Lung (tissue), 12 donors: Measurements from ENCODE around the gene C19orf47. TPM values are rescaled to one million over a fixed set of nuclear protein-coding genes. Genes with fewer than 3 reads are reported as not detected.

ENCODE experiments used
- ATAC-seq: fragments of 200-7000 bp; cut with Tn5 transposase; one replicate; pipeline ENCODE4 v1.9.1; 2020; ENCODE audit warnings: moderate number of reproducible peaks; ENCODE audit not compliant: insufficient read depth, low FRiP score
- DNase-seq, 3 donors: peaks; one replicate each; pipeline ENCODE4 v3.0.0-alpha.2; 2013 to 2017
- H3K27ac ChIP-seq, 2 donors: one replicate each; pipeline ENCODE4 v1.5.1; 2013; ENCODE audit warnings: mild to moderate bottlenecking in 2 of 2, moderate library complexity in 2 of 2, control low read depth in 1 of 2, inconsistent platforms in 1 of 2, low read depth in 1 of 2, low read length in 1 of 2
- H3K27me3 ChIP-seq, 3 donors: one replicate each; pipeline ENCODE4 v1.5.1; 2013; ENCODE audit warnings: low read length in 2 of 3; ENCODE audit not compliant: control insufficient read depth in 3 of 3, insufficient read depth in 3 of 3
- H3K36me3 ChIP-seq, 4 donors: one replicate each; pipeline ENCODE4 v1.5.1; 2013; ENCODE audit warnings: low read length in 4 of 4, mild to moderate bottlenecking in 1 of 4, moderate library complexity in 1 of 4; ENCODE audit not compliant: control insufficient read depth in 4 of 4, insufficient read depth in 4 of 4
- H3K4me1 ChIP-seq, 5 donors: one replicate each; pipeline ENCODE4 v1.5.1; 2013; ENCODE audit warnings: low read length in 5 of 5, mild to moderate bottlenecking in 2 of 5, moderate library complexity in 1 of 5; ENCODE audit not compliant: control insufficient read depth in 5 of 5, insufficient read depth in 5 of 5
- H3K4me3 ChIP-seq: one replicate; pipeline ENCODE4 v1.5.1; 2013; ENCODE audit warnings: mild to moderate bottlenecking, control low read depth, moderate library complexity
- H3K9ac ChIP-seq, 2 donors: one replicate each; pipeline ENCODE4 v1.5.1; 2013; ENCODE audit warnings: low read length in 2 of 2, control low read depth in 1 of 2; ENCODE audit not compliant: insufficient read depth in 1 of 2
- H3K9me3 ChIP-seq, 4 donors: one replicate each; pipeline ENCODE4 v1.5.1; 2013; ENCODE audit warnings: low read length in 3 of 4, mild to moderate bottlenecking in 1 of 4, moderate library complexity in 1 of 4; ENCODE audit not compliant: control insufficient read depth in 4 of 4, insufficient read depth in 3 of 4
- WGBS, 2 donors: extraction: QIAGEN DNeasy Blood & Tissue Kit; methylation state at CpG; one replicate each; pipeline ENCODE4 v1.1.7; 2013; 5-methylcytosine and 5-hydroxymethylcytosine counted together
- polyA plus RNA-seq, 2 donors: library from polyadenylated mRNA; stranded (reverse); fragments of 200-250 nt; gene quantifications; one replicate each; pipeline ENCODE4 v1.2.1, GENCODE V29; 2013
- total RNA-seq, 2 donors: library from RNA; depleted of rRNA in 1 of 2; stranded (reverse); fragments of >200 nt in 1 of 2; gene quantifications; one replicate each; pipeline ENCODE4 v1.2.1, GENCODE V29; 2014 to 2021
- TF ChIP-seq, protein P1 (sequence below): IDR thresholded peaks from 2 replicates; pipeline ENCODE4 v1.5.1; 2012; ENCODE audit warnings: mild to moderate bottlenecking; ENCODE audit errors: control extremely low read depth, extremely low read depth
- donor health status: control.
- donor health status: control.
- donor health status: Bipolar disorder and iron deficiency.
- donor health status: healthy.
- donor health status: DM: yes; HTN: yes; CAD: no.

C19orf47 gene
- total and polyA plus RNA-seq, 4 donors: 9.8 to 26.3 (median 14.9) TPM

DNA sequence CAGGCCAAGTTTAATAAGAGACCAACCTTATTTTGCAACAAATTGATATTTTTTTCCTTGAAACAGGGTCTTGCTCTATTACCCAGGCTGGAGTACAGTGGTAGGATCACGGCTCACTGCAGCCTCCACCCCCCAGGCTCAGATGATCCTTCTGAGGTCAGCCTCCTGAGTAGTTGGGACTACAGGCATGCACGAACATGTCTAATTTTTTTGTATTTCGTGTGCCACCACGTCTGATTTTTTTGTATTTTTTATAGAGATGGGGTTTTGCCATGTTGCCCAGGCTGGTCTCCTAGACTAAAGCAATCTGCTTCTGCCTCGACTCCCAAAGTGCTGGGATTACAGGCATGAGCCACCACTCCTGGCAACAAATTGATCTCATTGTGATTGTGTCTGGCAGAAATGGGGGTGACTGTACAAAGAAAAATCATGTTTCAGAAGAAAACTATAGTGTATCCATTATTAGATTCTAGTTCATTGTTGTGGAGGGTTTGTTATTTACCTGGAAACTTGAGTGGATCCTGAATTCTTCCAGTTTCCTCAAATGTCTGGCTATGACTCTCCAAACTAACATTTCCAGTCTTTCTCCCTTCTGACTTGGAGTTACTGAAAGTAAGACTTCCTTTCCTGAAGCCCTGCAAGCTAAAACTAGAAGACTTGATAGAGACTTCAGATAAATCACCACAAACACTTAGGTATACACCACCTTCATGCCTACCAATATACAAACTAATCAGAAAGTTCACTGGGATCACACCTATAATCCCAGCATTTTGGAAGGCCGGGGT lies 45.8 kb downstream of the C19orf47 start:
- H3K27me3 ChIP-seq: no peaks in the 10 kb centered on the region
- no peaks in the 10 kb centered on the region for H3K36me3 ChIP-seq
- no peak overlapping the region for H3K27ac ChIP-seq
- TF ChIP-seq, protein P1, sequence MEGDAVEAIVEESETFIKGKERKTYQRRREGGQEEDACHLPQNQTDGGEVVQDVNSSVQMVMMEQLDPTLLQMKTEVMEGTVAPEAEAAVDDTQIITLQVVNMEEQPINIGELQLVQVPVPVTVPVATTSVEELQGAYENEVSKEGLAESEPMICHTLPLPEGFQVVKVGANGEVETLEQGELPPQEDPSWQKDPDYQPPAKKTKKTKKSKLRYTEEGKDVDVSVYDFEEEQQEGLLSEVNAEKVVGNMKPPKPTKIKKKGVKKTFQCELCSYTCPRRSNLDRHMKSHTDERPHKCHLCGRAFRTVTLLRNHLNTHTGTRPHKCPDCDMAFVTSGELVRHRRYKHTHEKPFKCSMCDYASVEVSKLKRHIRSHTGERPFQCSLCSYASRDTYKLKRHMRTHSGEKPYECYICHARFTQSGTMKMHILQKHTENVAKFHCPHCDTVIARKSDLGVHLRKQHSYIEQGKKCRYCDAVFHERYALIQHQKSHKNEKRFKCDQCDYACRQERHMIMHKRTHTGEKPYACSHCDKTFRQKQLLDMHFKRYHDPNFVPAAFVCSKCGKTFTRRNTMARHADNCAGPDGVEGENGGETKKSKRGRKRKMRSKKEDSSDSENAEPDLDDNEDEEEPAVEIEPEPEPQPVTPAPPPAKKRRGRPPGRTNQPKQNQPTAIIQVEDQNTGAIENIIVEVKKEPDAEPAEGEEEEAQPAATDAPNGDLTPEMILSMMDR: no peak
- peaks cover 0 to 3% (median 0%) of the 10 kb centered on the region in 5 donors for H3K4me1 ChIP-seq
- WGBS, 2 donors: 86 to 88% methylated on average over 6 of the region's 6 CpGs
- no peaks in the 10 kb centered on the region for H3K9me3 ChIP-seq
- no peak overlapping the region for H3K9ac ChIP-seq
- ATAC-seq: no peak
- DNase-seq: peak in 1 of 3 donors; percentile 25
- no peak overlapping the region for H3K4me3 ChIP-seq

DNA sequence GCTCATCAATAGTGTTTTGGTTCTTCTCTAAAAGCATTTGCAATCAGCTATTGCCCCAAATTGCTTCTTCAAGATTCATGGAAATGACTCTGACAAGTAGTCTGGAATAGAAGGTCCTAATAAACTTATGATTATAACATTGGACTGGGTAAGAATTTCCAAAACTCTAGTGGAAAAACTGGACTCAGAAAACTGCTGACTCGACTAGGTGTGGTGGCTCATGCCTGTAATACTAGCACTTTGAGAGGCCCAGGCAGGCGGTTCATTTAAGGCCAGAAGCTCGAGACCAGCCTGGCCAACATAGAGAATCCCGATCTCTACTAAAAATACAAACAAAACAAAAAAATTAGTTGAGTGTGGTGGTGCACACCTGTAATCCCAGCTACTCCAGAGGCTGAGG lies 47.5 kb downstream of the C19orf47 start:
- H3K4me1 ChIP-seq: peaks cover 0 to 3% (median 0%) of the 10 kb centered on the region in 5 donors
- H3K9me3 ChIP-seq: no peaks in the 10 kb centered on the region
- H3K27me3 ChIP-seq: no peaks in the 10 kb centered on the region
- TF ChIP-seq, protein P1: no peak
- no peaks in the 10 kb centered on the region for H3K36me3 ChIP-seq
- DNase-seq (no peak), ATAC-seq (no peak)
- H3K9ac ChIP-seq: no peak overlapping the region
- no peak overlapping the region for H3K27ac ChIP-seq
- no peak overlapping the region for H3K4me3 ChIP-seq
- 94 to 98% methylated on average over 4 of the region's 4 CpGs for WGBS, 2 donors

DNA sequence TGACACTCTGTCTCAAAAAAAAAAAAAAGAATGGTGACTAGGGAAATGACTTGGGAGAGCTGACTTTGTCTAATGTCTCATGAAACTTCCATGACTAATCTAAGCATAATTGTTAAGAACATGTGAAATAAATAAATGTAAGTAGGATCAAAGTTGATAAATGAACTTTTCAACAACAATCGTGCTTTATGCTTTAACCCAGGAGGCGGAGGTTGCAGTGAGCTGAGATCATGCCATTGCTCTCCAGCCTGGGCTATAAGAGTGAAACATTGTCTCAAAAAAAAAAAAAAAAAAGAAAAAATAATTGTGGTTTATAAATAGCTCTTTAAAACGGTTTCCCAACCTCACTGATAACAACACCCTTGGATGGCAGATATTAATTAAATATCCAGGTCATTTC lies 50.2 kb downstream of the C19orf47 start:
- Histone ChIP-seq H3K36me3 (no peaks in the 10 kb centered on the region), H3K27me3 (no peaks in the 10 kb centered on the region), H3K9me3 (no peaks in the 10 kb centered on the region), H3K27ac (no peak overlapping the region), H3K9ac (no peak overlapping the region), H3K4me3 (no peak overlapping the region), H3K4me1 (no peaks in the 10 kb centered on the region)
- ATAC-seq: no peak
- DNase-seq: no peak
- TF ChIP-seq, protein P1: no peak
- WGBS, 2 donors: 64 to 75% methylated on average over 3 of the region's 3 CpGs
